DOHH2 (cell line): ENCODE data around the gene CIT.

Experiments
- H3F3A ChIP-seq: fragments of 200-600 bp; sonication (generic), shearing (Covaris generic); 2 replicates; pipeline ENCODE4 v1.6.0; 2016; ENCODE audit warnings: antibody characterized with exemption, mild to moderate bottlenecking; ENCODE audit not compliant: control insufficient read depth, insufficient read depth
- H3K27ac ChIP-seq: fragments of 200-600 bp; sonication (generic); 2 replicates; pipeline ENCODE4 v1.5.1; 2014; ENCODE audit warnings: low read depth, mild to moderate bottlenecking, low read length, moderate library complexity
- H3K27me3 ChIP-seq: fragments of 200-600 bp; sonication (generic); 2 replicates; pipeline ENCODE4 v1.6.1; 2014; ENCODE audit warnings: mild to moderate bottlenecking, low read length, mixed read lengths; ENCODE audit not compliant: control insufficient read depth
- H3K36me3 ChIP-seq: fragments of 200-600 bp; sonication (generic); 2 replicates; pipeline ENCODE4 v1.6.1; 2014; ENCODE audit warnings: mild to moderate bottlenecking, low read length, moderate library complexity, mixed read lengths; ENCODE audit not compliant: control insufficient read depth
- H3K4me1 ChIP-seq: fragments of 200-600 bp; sonication (generic); 2 replicates; pipeline ENCODE4 v1.6.1; 2014; ENCODE audit warnings: mild to moderate bottlenecking, low read length, mixed read lengths; ENCODE audit not compliant: control insufficient read depth
- H3K4me2 ChIP-seq: fragments of 200-600 bp; sonication (generic); 2 replicates; pipeline ENCODE4 v1.6.0; 2014; ENCODE audit warnings: mild to moderate bottlenecking, low read length, moderate library complexity
- H3K4me3 ChIP-seq: fragments of 200-600 bp; sonication (generic); 2 replicates; pipeline ENCODE4 v1.5.1; 2014; ENCODE audit warnings: mild to moderate bottlenecking, low read length, mixed read lengths
- H3K79me2 ChIP-seq: fragments of 200-600 bp; sonication (generic); 2 replicates; pipeline ENCODE4 v1.6.1; 2014; ENCODE audit warnings: mild to moderate bottlenecking, low read length, mixed read lengths; ENCODE audit not compliant: control insufficient read depth
- H3K9me2 ChIP-seq: fragments of 200-600 bp; sonication (generic); replicated peaks from 2 replicates; pipeline ENCODE4 v1.6.1; 2014; ENCODE audit warnings: mild to moderate bottlenecking, low read length, mixed read lengths; ENCODE audit not compliant: control insufficient read depth
- H3K9me3 ChIP-seq: fragments of 200-600 bp; sonication (generic); 2 replicates; pipeline ENCODE4 v1.6.1; 2014; ENCODE audit warnings: antibody characterized with exemption, low read length, mixed read lengths; ENCODE audit not compliant: control insufficient read depth, insufficient read depth
- H4K20me1 ChIP-seq: fragments of 200-600 bp; sonication (generic); 2 replicates; pipeline ENCODE4 v1.6.0; 2014; ENCODE audit warnings: low read depth, mild to moderate bottlenecking, antibody characterized with exemption, low read length, moderate library complexity; ENCODE audit not compliant: control insufficient read depth, insufficient read depth
- EZH2phosphoT487 ChIP-seq: fragments of 200-600 bp; sonication (generic); IDR thresholded peaks from 2 replicates; pipeline ENCODE4 v1.6.1; 2017; ENCODE audit warnings: borderline replicate concordance, mild to moderate bottlenecking, antibody characterized with exemption, low read length, moderate library complexity, mixed read lengths
- TF ChIP-seq, protein P1 (sequence below): fragments of 200-600 bp; sonication (generic); IDR thresholded peaks from one replicate; pipeline ENCODE4 v1.5.1; 2014; ENCODE audit warnings: antibody characterized with exemption, mild to moderate bottlenecking, low read depth, low read length; ENCODE audit not compliant: poor library complexity, severe bottlenecking

Gene CIT

DNA sequence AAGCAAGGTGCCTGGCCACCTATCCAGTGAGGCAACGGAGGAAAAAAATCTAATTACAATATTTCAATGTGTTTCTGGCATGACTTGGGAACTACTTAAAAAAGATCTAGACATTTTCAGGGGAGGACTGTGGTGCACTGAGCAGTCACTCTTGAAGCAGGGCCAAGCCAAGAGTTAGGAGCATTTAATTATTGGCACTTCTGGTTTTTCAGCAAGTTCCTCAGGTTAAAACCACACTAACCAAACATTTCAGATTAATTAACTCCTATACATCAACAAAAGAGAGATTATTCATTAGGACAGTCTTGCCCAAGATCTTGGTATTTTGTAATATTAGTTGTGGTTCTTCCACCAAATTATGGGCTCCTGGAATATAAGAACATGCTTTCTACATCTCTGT lies 183.6 kb downstream of the CIT start:
- no peaks in the 10 kb centered on the region for H3K4me1 ChIP-seq
- TF ChIP-seq, protein P1, sequence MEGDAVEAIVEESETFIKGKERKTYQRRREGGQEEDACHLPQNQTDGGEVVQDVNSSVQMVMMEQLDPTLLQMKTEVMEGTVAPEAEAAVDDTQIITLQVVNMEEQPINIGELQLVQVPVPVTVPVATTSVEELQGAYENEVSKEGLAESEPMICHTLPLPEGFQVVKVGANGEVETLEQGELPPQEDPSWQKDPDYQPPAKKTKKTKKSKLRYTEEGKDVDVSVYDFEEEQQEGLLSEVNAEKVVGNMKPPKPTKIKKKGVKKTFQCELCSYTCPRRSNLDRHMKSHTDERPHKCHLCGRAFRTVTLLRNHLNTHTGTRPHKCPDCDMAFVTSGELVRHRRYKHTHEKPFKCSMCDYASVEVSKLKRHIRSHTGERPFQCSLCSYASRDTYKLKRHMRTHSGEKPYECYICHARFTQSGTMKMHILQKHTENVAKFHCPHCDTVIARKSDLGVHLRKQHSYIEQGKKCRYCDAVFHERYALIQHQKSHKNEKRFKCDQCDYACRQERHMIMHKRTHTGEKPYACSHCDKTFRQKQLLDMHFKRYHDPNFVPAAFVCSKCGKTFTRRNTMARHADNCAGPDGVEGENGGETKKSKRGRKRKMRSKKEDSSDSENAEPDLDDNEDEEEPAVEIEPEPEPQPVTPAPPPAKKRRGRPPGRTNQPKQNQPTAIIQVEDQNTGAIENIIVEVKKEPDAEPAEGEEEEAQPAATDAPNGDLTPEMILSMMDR = no peak
- TF ChIP-seq EZH2phosphoT487 = no peak
- no peaks in the 10 kb centered on the region for H3K27me3 ChIP-seq
- H4K20me1 ChIP-seq = no peaks in the 10 kb centered on the region
- H3K4me2 ChIP-seq = no peak overlapping the region
- no peak overlapping the region for H3K27ac ChIP-seq
- H3K4me3 ChIP-seq = no peak overlapping the region
- no peaks in the 10 kb centered on the region for H3K9me3 ChIP-seq
- H3K9me2 ChIP-seq = no peaks in the 10 kb centered on the region
- H3K79me2 ChIP-seq = no peaks in the 10 kb centered on the region
- no peaks in the 10 kb centered on the region for H3F3A ChIP-seq
- H3K36me3 ChIP-seq = peaks cover 65% of the 10 kb centered on the region

DNA sequence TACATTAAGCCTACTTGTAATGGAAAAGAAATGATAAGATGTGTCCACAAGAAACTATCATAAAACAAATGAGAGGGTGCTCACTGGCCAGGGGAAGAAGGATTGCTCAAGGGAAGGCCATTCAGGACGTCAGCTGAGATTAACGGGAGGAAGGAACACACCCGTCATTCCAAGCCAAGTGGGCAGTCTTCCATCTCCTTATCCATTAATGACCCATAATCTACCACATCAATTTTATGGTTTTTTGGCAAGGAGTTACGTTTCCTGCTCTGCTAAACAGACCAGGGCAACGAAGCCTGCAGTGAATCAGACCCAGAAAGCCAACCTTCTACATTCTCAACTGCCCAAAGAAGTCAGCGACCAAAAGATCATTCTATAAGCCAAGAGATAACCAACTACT lies 184.1 kb downstream of the CIT start:
- no peak overlapping the region for H3K4me3 ChIP-seq
- H3K27me3 ChIP-seq = no peaks in the 10 kb centered on the region
- no peaks in the 10 kb centered on the region for H4K20me1 ChIP-seq
- H3K4me2 ChIP-seq = no peak overlapping the region
- H3K9me3 ChIP-seq = no peaks in the 10 kb centered on the region
- no peak for TF ChIP-seq EZH2phosphoT487
- TF ChIP-seq, protein P1 = no peak
- no peaks in the 10 kb centered on the region for H3F3A ChIP-seq
- H3K79me2 ChIP-seq = no peaks in the 10 kb centered on the region
- H3K9me2 ChIP-seq = no peaks in the 10 kb centered on the region
- no peaks in the 10 kb centered on the region for H3K4me1 ChIP-seq
- H3K27ac ChIP-seq = no peak overlapping the region
- peaks cover 69% of the 10 kb centered on the region for H3K36me3 ChIP-seq

DNA sequence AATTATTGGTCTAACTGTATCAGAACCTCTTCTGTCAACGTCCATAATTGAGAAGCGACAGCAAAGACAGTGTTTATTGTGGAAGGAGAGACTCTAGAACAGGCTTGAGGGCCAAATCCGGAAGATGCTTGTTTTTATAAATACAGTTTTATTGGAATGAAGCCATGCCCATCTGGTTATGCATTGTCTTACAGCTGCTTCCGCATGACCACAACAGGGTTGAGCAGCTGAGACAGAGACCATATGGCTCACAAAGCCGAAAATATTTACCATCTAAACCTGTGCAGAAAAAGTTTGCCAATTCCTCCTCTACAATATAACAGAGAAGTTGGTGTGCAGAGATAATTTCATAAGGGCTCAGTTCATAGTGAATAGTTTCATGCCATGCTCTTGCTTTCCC lies 184.7 kb downstream of the CIT start:
- Histone ChIP-seq H3K4me3 (no peak overlapping the region), H3K9me2 (no peaks in the 10 kb centered on the region), H4K20me1 (no peaks in the 10 kb centered on the region), H3K36me3 (peaks cover 69% of the 10 kb centered on the region), H3K79me2 (no peaks in the 10 kb centered on the region), H3K4me2 (no peak overlapping the region), H3K4me1 (no peaks in the 10 kb centered on the region), H3K27ac (no peak overlapping the region), H3K27me3 (no peaks in the 10 kb centered on the region), H3F3A (no peaks in the 10 kb centered on the region), H3K9me3 (no peaks in the 10 kb centered on the region)
- TF ChIP-seq EZH2phosphoT487 = no peak
- TF ChIP-seq, protein P1 = no peak
